T-helper 17 cell (primary cell): Measurements from ENCODE around the gene UGT1A4. TPM values are rescaled to one million over a fixed set of nuclear protein-coding genes. Genes with fewer than 3 reads are reported as not detected.

Experiments used
- ATAC-seq: fragments of 150-1000 bp; cut with Tn5 transposase; 2 replicates; pipeline ENCODE4 v1.10.0; 2021; ENCODE audit warnings: mild to moderate bottlenecking, moderate library complexity
- DNase-seq, 3 donors: peaks; one replicate each; pipeline versions ENCODE4 v3.0.0 to v3.0.0-alpha.2; 2020 to 2021
- H3K9me3 ChIP-seq: one replicate; pipeline ENCODE4 v1.7.0; 2013; ENCODE audit warnings: low read length, mild to moderate bottlenecking; ENCODE audit not compliant: control insufficient read depth, poor library complexity, severe bottlenecking
- H3K27ac Mint-ChIP-seq: one replicate; pipeline ENCODE4 v1.8.0; 2022; ENCODE audit warnings: mild to moderate bottlenecking, moderate library complexity, mixed read lengths
- H3K27me3 Mint-ChIP-seq: one replicate; pipeline ENCODE4 v1.8.0; 2022; ENCODE audit warnings: mixed read lengths
- H3K36me3 Mint-ChIP-seq: one replicate; pipeline ENCODE4 v1.8.0; 2022; ENCODE audit warnings: low read depth, mixed read lengths
- H3K4me1 Mint-ChIP-seq: one replicate; pipeline ENCODE4 v1.8.0; 2022; ENCODE audit warnings: mild to moderate bottlenecking, mixed read lengths
- H3K4me3 Mint-ChIP-seq: one replicate; pipeline ENCODE4 v1.8.0; 2022; ENCODE audit warnings: mild to moderate bottlenecking, moderate library complexity, mixed read lengths
- total RNA-seq, 4 donors: library from RNA in 2 of 4; stranded (reverse) in 2 of 4; gene quantifications; one replicate each; pipeline ENCODE4 v1.2.3 and lab custom pipeline; 2022 to 2026

Gene UGT1A4
- total RNA-seq, 2 donors from 2014 or later = not detected

DNA sequence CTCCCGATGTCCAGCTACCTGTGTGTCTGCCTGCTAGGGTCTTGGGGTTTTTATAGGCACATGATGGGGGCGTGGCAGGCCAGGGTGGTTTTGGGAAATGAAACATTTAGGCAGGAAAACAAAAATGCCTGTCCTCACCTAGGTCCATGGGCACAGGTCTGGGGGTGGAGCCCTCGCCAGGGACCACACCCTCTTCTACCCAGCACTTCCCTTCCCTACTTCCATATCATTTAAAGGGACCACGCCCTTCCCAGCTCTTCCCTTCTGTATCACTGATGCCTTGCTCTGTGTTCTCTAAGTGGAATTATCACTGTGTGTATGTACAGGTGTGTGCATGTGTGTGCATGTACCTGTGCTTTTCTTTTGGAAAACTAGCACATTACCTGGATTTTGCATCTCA, 47.9 kb downstream of the UGT1A4 start:
- H3K36me3 Mint-ChIP-seq = peaks cover 4% of the 10 kb centered on the region
- no peak overlapping the region for H3K27ac Mint-ChIP-seq
- ATAC-seq = no peak
- H3K27me3 Mint-ChIP-seq = peaks cover 64% of the 10 kb centered on the region
- H3K9me3 ChIP-seq = no peaks in the 10 kb centered on the region
- no peak for DNase-seq
- H3K4me1 Mint-ChIP-seq = no peaks in the 10 kb centered on the region
- H3K4me3 Mint-ChIP-seq = no peak overlapping the region

DNA sequence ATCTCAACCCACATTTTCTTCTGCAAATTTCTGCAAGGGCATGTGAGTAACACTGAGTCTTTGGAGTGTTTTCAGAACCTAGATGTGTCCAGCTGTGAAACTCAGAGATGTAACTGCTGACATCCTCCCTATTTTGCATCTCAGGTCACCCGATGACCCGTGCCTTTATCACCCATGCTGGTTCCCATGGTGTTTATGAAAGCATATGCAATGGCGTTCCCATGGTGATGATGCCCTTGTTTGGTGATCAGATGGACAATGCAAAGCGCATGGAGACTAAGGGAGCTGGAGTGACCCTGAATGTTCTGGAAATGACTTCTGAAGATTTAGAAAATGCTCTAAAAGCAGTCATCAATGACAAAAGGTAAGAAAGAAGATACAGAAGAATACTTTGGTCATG, 49.5 kb downstream of the UGT1A4 start:
- Mint-ChIP-seq H3K27ac (no peak overlapping the region), H3K36me3 (peaks cover 4% of the 10 kb centered on the region), H3K4me1 (no peaks in the 10 kb centered on the region), H3K27me3 (peaks cover 58% of the 10 kb centered on the region), H3K4me3 (no peak overlapping the region)
- no peaks in the 10 kb centered on the region for H3K9me3 ChIP-seq
- ATAC-seq = no peak
- DNase-seq = no peak

DNA sequence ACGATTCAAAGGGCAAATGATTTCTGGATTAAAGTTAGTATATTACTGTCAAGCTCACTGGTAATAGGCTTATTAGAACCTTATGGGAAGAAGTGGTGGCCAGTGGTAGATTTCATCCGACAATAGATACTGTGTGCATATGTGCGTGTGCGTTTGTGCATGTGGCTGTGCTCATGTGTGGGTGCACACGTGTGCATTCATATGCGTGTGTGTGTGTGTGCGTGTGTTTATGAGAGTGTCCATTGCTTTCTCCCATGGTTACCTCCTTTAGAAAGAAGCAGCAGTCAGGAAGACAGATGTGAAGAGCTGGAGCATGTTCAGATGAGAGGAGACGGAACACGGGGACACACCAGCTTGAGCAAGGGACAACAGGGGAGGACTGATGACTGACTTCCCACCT, 50.7 kb downstream of the UGT1A4 start:
- no peak overlapping the region for H3K27ac Mint-ChIP-seq
- H3K4me1 Mint-ChIP-seq = no peaks in the 10 kb centered on the region
- H3K4me3 Mint-ChIP-seq = no peak overlapping the region
- H3K9me3 ChIP-seq = no peaks in the 10 kb centered on the region
- no peak for ATAC-seq
- peaks cover 4% of the 10 kb centered on the region for H3K36me3 Mint-ChIP-seq
- no peak for DNase-seq
- peaks cover 50% of the 10 kb centered on the region for H3K27me3 Mint-ChIP-seq

DNA sequence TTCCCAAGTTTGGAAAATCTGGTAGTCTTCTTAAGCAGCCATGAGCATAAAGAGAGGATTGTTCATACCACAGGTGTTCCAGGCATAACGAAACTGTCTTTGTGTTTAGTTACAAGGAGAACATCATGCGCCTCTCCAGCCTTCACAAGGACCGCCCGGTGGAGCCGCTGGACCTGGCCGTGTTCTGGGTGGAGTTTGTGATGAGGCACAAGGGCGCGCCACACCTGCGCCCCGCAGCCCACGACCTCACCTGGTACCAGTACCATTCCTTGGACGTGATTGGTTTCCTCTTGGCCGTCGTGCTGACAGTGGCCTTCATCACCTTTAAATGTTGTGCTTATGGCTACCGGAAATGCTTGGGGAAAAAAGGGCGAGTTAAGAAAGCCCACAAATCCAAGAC, 53.6 kb downstream of the UGT1A4 start:
- no peak overlapping the region for H3K4me3 Mint-ChIP-seq
- H3K27ac Mint-ChIP-seq = no peak overlapping the region
- no peaks in the 10 kb centered on the region for H3K4me1 Mint-ChIP-seq
- no peaks in the 10 kb centered on the region for H3K9me3 ChIP-seq
- DNase-seq = no peak
- peaks cover 36% of the 10 kb centered on the region for H3K27me3 Mint-ChIP-seq
- no peak for ATAC-seq
- peaks cover 3% of the 10 kb centered on the region for H3K36me3 Mint-ChIP-seq

DNA sequence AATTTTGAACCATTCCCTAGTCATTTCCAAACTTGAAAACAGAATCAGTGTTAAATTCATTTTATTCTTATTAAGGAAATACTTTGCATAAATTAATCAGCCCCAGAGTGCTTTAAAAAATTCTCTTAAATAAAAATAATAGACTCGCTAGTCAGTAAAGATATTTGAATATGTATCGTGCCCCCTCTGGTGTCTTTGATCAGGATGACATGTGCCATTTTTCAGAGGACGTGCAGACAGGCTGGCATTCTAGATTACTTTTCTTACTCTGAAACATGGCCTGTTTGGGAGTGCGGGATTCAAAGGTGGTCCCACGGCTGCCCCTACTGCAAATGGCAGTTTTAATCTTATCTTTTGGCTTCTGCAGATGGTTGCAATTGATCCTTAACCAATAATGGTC, 54.0 kb downstream of the UGT1A4 start:
- ATAC-seq = no peak

DNA sequence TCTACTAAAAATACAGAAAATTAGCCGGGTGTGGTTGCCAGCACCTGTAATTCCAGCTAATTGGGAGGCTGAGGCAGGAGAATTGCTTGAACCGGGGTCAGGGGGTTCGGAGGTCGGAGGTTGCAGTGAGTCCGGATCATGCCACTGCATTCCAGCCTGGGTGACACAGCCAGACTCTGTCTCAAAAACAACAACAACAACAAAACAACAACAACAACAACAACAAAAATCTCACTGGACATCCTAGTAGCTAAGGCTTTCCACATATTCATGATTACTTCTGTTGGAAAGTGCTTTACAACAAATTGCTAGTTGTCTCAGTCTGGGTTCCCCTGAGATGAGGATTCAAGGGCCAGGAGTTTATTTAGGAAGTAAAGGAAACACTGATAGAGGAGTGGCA, 55.3 kb downstream of the UGT1A4 start:
- no peaks in the 10 kb centered on the region for H3K9me3 ChIP-seq
- no peak overlapping the region for H3K4me3 Mint-ChIP-seq
- no peak for ATAC-seq
- peaks cover 31% of the 10 kb centered on the region for H3K27me3 Mint-ChIP-seq
- no peak overlapping the region for H3K27ac Mint-ChIP-seq
- H3K4me1 Mint-ChIP-seq = no peaks in the 10 kb centered on the region
- H3K36me3 Mint-ChIP-seq = peaks cover 3% of the 10 kb centered on the region
- no peak for DNase-seq

More for the DNA sequence above, 54.0 kb downstream of the UGT1A4 start:
- H3K4me3 Mint-ChIP-seq = no peak overlapping the region
- H3K27ac Mint-ChIP-seq = no peak overlapping the region
- no peaks in the 10 kb centered on the region for H3K9me3 ChIP-seq
- H3K36me3 Mint-ChIP-seq = peaks cover 3% of the 10 kb centered on the region
- peaks cover 32% of the 10 kb centered on the region for H3K27me3 Mint-ChIP-seq
- no peaks in the 10 kb centered on the region for H3K4me1 Mint-ChIP-seq
- no peak for DNase-seq

DNA sequence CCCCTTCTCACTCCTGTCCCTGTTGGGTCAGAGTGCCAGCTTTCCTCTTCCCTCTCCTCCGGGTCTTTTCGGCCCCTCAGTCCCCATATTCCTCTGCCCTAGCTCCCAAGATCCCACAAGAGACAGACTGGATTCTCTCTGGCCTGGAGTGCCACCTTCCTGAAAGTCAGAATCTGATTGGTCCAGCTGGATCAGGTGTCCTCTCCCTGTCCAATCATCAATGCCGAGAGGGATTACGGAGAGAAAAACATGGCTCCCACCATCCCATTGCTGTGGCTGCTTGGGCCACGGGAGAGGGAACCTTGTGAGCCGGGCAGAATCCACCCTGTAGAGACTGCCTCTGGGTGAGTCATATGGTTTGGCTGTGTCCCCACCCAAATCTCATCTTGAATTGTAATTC, 56.9 kb downstream of the UGT1A4 start:
- Mint-ChIP-seq H3K27ac (no peak overlapping the region), H3K27me3 (peaks cover 27% of the 10 kb centered on the region), H3K4me3 (no peak overlapping the region), H3K4me1 (no peaks in the 10 kb centered on the region), H3K36me3 (no peaks in the 10 kb centered on the region)
- H3K9me3 ChIP-seq = no peaks in the 10 kb centered on the region
- no peak for DNase-seq
- no peak for ATAC-seq

DNA sequence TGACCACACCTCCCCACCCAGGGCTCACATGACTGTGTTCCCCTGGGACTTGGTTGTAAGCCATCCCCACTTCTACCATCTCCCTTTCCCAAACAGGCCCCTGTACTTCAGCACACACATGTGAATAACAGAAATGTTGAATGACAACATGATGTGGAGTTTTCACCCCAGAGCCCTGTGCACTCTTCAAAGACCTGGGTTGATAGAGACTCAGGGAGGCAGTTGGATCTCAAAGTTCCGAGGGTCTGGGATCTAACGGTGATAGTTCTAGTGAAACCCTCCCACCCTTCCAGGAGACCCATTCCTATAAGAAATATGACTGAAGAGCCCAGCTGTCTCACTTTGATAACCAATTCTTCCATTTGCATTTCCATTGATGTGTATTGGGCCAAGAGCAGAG, 59.5 kb downstream of the UGT1A4 start, which contains the start of gene MROH2A:
Gene MROH2A (plus strand): TSS at position 301 of the 400 bp plus-strand sequence. CDS start 1,029 bp downstream, outside the sequence.
- no peaks in the 10 kb centered on the region for H3K9me3 ChIP-seq
- Mint-ChIP-seq H3K36me3 (no peaks in the 10 kb centered on the region), H3K4me3 (no peak within 1 kb of the TSS), H3K27ac (no peak within 1 kb of the TSS), H3K4me1 (no peaks in the 10 kb centered on the region), H3K27me3 (peaks cover 27% of the 10 kb centered on the region)
- ATAC-seq (no peak), DNase-seq (no peak)

DNA sequence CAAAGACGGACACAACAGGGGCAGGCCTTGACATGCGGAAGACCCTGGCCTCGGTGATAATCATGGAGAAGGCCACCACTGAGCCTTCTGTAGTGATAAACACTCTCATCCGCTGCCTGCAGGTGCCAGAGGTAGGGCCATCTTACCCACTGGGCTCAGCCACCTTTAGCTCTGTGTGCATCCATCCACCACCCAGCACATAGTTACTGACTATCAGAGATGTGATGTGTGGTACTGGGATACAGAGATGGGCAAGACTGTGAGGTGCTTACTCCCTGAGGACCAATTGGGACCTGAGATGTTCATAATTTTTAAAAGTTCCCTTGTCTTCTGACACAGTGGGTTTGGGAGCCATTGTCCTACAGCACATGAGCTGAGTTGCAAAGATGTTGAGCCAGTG, 61.2 kb downstream of the UGT1A4 start:
- DNase-seq (no peak), ATAC-seq (no peak)
- Mint-ChIP-seq H3K4me3 (no peak overlapping the region), H3K27me3 (peaks cover 23% of the 10 kb centered on the region), H3K4me1 (no peaks in the 10 kb centered on the region), H3K36me3 (no peaks in the 10 kb centered on the region), H3K27ac (no peak overlapping the region)
- H3K9me3 ChIP-seq = no peaks in the 10 kb centered on the region

DNA sequence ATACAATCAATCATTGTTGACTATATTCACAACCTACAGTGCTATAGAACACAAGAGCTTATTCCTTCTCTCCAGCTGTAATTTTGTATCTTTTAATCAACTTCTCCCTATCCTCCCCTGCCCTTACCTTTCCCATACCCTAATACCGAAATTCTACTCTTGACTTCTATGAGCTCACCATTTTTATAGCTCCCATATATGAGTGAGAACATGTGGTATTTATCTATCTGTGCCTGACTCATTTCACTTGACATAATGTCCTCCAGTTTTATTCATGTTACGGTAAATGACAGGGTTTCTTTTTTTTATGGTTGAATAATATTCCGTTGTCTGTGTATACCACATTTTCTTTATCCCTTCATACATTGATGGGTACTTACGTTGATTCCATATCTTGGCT, 62.2 kb downstream of the UGT1A4 start:
- Mint-ChIP-seq H3K36me3 (no peaks in the 10 kb centered on the region), H3K27me3 (peaks cover 14% of the 10 kb centered on the region), H3K27ac (no peak overlapping the region), H3K4me3 (no peak overlapping the region), H3K4me1 (no peaks in the 10 kb centered on the region)
- H3K9me3 ChIP-seq = no peaks in the 10 kb centered on the region
- ATAC-seq = no peak
- no peak for DNase-seq

DNA sequence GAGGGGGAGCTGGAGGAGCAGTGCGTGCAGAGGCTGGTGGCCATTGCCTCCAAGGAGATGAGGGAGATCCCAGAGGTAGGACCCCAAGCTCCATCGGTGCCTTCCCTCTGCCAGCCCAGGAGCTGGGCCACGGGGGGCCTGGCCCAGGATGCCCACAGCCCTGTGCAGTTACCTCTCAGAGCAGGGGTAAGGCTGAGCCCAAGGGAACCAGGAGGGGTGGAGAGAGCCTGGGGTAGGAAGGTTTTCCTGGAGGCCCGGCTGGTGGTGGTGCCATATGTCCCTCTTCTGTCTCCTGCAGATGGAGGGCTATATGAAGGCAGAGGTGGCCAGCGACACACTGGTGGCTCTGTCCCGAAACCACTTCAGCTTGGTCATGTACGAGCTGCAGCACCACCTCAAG, 71.0 kb downstream of the UGT1A4 start:
- no peak for ATAC-seq
- H3K9me3 ChIP-seq = no peaks in the 10 kb centered on the region
- no peak overlapping the region for H3K27ac Mint-ChIP-seq
- no peak overlapping the region for H3K4me3 Mint-ChIP-seq
- H3K36me3 Mint-ChIP-seq = no peaks in the 10 kb centered on the region
- DNase-seq = no peak
- peaks cover 11% of the 10 kb centered on the region for H3K27me3 Mint-ChIP-seq
- H3K4me1 Mint-ChIP-seq = peaks cover 4% of the 10 kb centered on the region

DNA sequence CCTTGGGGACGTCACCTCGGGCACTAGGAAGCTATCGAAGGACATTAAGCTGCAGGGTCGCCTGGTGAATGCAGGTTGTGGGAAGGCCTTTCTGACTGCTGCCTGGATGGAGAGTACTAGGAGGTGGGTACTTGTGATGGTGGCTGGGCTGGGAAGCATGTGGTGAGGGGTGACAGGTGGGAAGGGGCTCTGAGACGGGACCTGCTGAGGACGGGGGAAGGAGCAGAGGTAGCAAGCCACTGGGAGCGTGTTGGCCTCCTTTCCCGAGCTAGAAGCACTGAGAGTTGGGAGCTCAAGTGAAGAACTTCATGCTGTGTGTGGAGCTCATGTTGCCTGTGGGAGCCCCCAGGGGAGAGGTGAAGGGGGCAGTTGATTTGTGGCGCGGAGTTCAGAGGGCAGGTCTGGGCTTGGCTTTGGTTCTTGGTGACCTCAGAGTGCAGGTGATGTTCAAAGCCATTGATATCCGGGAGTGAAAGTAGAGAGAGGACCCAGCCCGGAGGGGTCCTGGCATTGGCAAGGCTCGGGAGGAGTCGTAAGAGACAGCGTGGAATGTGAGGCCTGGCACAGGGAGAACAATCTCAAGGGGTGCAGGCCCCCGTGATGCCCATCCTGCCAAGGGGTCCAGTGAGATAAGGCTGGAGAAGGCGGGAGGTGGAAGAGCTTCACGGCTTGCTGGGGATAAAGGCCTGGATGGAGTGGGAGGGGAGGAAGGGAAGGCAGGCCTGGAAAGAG, 72.8 kb downstream of the UGT1A4 start:
- no peaks in the 10 kb centered on the region for H3K9me3 ChIP-seq
- Mint-ChIP-seq H3K27me3 (peaks cover 7% of the 10 kb centered on the region), H3K27ac (no peak overlapping the region), H3K4me3 (no peak overlapping the region), H3K4me1 (peaks cover 4% of the 10 kb centered on the region), H3K36me3 (no peaks in the 10 kb centered on the region)
- no peak for ATAC-seq
- no peak for DNase-seq

DNA sequence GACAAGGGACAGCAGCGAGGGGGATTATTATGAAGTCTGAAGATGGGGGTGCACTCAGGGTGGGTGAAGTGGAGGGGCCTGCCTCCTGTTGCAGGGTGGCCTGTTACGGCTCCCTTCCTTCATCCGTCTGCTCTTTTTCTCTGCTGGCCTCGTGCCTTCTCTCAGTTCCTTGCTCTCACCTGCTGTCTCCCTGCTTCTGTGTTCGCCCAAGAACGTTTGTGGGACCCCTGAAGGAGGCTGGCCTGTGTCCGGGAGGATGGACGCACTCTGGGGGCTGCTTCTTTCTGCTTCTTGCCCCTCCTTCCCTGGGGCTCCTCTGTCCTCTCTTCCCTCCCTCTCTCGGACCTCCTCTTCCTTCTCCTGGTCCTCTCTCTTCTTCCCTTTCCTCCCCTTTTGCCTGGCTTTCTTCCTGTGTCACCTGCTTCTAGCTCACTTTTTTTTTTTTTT, 73.4 kb downstream of the UGT1A4 start:
- no peaks in the 10 kb centered on the region for H3K9me3 ChIP-seq
- no peak overlapping the region for H3K4me3 Mint-ChIP-seq
- ATAC-seq = no peak
- peaks cover 4% of the 10 kb centered on the region for H3K27me3 Mint-ChIP-seq
- H3K36me3 Mint-ChIP-seq = no peaks in the 10 kb centered on the region
- no peak overlapping the region for H3K27ac Mint-ChIP-seq
- peaks cover 4% of the 10 kb centered on the region for H3K4me1 Mint-ChIP-seq
- DNase-seq = no peak

DNA sequence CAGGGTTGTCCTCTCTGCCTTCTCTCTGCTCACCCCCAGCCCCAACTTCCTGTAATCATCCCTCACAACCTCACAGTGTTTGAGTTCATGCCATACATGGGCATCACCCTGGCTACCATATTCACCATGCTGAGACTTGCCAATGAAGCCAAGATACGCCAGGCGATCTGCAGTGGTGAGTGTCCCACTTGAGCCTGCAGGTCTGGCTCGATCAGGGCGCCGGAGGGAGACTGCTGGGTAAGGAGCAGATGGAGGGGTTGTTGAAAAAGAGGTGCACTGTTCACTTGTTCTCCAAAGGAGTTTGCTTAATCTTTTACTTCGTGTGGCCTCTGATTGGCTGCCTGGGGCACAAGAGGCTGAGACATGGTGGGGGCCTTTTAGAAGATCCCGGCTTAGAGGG, 74.2 kb downstream of the UGT1A4 start:
- H3K4me3 Mint-ChIP-seq = no peak overlapping the region
- peaks cover 4% of the 10 kb centered on the region for H3K4me1 Mint-ChIP-seq
- H3K36me3 Mint-ChIP-seq = no peaks in the 10 kb centered on the region
- peaks cover 5% of the 10 kb centered on the region for H3K27me3 Mint-ChIP-seq
- H3K27ac Mint-ChIP-seq = no peak overlapping the region
- ATAC-seq (no peak), DNase-seq (no peak)
- H3K9me3 ChIP-seq = no peaks in the 10 kb centered on the region
